HG02938 (cell line): Measurements from ENCODE around the gene KRT3.
"Not testable (repeated sequence)": the region's sequence is repeated elsewhere in the genome, so short reads cannot be mapped to it uniquely, and the experiment has no call there.

ENCODE experiments used
- ATAC-seq: cut with Tn5 transposase; IDR thresholded peaks from one replicate; pipeline ENCODE4 v1.9.1; 2021; ENCODE audit warnings: mild to moderate bottlenecking, moderate library complexity; ENCODE audit not compliant: unreplicated experiment

The KRT3 gene

GRCh38 chr12:52763036-52763659, 32.8 kb downstream of the KRT3 start:
- no peak for ATAC-seq

DNA sequence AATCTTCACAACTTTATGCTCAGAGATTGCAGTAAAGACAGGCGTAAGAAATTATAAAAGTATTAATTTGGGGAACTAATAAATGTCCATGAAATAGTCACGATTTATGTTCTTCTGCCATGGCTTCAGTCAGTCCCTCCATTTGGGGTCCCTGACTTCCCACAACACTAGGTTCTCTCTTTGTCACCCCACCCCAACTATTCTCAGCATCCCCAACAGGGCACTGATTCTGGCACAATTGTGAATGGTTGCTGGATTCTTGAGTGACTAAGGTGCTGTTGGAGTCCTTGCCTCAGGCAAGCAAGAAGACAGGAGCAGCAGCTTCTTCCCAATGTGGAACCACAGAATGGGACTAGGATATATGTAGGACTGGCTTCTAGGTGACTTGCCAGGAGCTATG, 34.1 kb downstream of the KRT3 start:
- ATAC-seq, result no peak

DNA sequence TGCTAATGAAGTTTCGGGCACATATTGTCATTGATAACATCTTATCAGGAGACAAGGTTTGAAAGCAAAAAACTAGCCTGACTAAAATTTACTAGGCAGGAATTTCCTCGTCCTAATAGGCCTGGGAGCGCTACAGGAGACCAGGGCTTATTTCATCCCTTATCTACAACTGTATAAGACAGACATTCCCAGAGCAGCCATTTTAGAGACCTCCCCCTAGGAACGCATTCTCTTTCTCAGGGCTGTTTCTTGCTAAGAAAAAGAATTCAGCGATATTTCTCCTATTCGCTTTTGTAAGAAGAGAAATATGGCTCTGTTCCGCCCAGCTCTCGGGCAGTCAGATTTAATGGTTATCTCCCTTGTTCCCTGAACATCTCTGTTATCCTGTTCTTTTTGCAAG, 34.7 kb downstream of the KRT3 start:
- not testable (repeated sequence) for ATAC-seq

DNA sequence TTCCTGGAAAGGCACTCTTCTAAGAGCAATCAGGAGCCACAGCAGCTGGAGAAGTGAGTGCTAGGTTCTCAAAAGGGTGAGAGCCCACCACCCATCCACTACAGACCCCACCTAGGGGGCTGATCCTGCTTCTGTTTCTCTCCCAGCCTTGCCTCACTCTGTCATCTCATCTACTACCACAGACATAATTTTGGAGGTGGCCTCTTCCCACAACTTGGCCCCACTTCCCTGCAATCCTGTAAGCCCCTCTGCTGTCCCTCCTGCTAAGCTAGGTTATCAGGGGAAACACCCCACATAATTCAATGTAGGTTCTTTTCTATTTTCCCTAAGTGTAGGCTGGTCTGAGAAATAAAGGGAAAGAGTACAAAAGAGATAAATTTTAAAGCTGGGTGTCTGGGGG, 35.3 kb downstream of the KRT3 start:
- no peak for ATAC-seq

- no peak for ATAC-seq
Measured at GRCh38 chr12:52759695-52760094, 36.2 kb downstream of the KRT3 start.

DNA sequence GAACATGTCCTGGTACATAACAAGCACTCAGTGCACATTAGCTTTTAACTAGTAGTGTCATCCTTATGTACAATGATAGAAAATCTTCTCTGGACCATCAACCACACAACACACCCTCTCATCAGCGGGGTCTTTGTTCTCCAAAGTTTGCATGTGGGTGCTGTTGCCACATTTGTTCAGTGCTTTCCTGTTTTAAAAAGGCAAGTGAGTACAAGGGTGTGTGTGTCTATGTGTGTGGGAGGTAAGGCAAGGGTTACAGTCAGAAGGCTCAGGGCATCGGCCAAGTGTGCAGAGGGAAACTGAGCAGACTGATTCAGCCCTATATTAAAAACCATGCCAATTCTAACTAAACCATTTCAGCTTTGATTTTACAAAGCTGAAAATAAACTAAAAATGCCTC, 36.7 kb downstream of the KRT3 start:
- ATAC-seq, result no peak

GRCh38 chr12:52757449-52758176, 38.3 kb downstream of the KRT3 start:
- no peak for ATAC-seq

DNA sequence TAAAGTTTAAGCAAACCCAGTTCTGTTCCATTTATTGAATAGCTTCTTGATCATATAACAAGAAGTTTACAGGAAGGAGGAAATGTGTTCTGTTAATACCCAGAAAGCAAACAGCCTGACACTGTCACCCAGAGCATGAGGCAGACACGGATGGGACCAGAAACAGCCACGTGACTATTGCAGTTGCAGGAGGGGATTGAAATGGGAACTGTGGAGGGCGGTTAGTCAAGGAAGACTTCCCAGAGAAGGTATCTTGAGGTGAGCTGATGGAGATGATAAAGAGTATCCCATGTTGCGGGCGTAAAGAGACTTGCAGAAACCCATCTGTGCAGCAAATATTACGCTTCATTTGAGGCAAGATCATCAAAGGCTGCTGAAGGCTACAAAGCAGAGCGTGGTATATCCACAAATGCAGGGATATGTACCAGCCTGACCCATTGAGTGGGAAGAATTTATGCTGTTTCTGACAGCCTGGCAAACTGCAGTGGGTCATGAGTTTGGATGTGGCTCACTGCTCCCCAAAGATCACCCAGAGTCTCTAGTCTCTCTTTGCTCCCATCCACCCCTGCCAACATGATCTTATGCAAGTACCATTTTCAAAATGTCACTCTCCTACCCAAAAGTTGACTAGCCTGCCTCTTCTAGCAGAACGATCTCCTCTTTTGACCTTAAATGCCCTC, 39.5 kb downstream of the KRT3 start:
- no peak for ATAC-seq

DNA sequence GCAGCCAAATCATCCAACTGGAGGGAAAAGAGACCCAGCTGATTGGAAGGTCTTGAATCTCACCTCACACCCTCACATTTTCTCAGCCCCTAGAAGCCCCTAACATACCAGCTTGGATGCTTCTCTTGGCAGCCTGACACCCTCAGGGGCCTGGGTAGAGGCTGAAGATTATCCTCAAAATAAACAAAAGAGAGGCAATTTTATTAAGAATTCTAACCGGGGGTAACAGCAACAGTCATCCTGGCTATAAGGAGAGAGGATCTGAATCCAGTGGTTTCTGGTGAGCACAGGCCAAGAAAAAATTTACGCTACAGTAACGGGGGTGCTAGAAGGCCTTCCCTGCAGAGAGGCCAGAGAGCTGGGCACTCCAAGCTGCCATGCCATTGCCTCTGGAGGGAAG, 40.4 kb downstream of the KRT3 start:
- ATAC-seq, result no peak

- no peak for ATAC-seq
Measured at GRCh38 chr12:52754135-52754534, 41.8 kb downstream of the KRT3 start.

- ATAC-seq, result no peak
Measured at GRCh38 chr12:52753283-52753682, 42.6 kb downstream of the KRT3 start.

DNA sequence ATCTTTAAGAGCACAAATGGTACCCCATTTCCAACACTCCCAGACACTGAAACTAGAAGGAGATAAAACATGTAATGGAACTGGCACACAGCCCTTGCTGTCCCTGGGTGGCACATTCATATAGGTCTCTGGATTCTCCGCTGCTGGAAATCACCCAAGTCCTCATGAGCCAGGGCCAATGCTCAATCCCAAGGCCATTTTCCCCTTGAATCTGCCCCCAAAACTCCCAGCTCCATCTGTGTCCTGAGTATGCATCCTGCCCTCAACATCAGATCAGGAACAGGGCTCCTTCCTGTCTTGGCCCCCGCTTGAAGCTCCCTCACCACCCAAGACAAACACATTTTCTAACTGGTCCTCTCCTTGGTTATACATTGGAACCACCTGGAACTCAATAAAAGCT, 43.4 kb downstream of the KRT3 start:
- no peak for ATAC-seq

DNA sequence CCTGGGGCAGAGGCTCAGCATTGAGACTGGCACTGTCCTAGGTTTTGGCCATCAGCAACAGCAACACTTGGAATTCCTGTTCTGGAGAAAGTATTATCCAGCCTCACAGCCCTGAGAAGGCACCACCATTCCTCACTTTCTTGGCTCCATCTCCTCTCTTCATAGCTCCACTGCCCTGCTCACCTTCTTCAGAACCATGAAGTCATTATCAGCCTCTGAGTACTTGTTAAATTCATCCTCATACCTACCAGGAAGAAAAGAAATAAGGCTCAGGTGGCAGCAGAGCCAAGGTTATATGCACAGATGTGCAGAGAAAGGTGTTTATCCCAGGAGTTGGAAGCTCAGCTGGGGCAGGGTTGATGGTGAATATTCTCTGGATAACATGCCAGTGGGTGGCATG, 44.1 kb downstream of the KRT3 start:
- no peak for ATAC-seq

- ATAC-seq, result not testable (repeated sequence)
Measured at GRCh38 chr12:52750532-52750931, 45.4 kb downstream of the KRT3 start.

DNA sequence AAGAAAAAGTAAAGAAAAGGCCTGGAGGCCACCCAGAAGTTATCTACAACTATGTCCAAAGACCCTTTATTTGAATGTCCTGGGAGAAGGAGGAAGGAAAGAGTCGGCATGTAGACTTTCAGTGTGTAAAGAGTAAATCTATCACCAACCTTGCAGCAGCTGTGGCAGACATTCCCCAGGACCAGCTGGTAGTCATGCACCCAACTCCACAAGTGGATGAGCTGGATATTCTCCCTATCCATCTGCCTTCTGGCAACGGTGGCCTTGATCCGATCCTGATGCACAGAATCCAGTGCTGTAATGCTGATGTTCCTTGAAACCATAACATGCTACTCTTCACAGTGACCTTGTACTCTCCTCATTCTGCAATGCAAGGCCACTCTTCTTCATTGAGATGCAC, 46.1 kb downstream of the KRT3 start:
- no peak for ATAC-seq

DNA sequence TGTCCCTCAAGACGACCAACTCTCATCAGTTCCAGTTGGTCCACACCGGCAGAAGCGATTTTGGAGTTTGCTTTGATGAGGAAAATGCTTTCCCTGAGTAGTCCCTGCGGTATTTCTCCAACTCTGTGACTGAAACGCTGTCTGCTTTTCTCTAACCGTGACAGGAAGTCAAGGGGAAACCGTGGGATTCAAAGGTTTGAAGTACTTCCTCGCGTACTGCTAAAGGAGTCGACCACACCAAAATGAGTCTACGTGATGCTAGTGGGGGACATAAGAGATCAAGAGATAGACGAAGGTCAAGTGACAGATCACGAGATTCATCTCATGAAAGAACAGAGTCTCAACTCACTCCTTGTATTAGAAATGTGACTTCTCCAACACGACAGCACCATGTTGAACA, 47.3 kb downstream of the KRT3 start:
- ATAC-seq, result no peak

DNA sequence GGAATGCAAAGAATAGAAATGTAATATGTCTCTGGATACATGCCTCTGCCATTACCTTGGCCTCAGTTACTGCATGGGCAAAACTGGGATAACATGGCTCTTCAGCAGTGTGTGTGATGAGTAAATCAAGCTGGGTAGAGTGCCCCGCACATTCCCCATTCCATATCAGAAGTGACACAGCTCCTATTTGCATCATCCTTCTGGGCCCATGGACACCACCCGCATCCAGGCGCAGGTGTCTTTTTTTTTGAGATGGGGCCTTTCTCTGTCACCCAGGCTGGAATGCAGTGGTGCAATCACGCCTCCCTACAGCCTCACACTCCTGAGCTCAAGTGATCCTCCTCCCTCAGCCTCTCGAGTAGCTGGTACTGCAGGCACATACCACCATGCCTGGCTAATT, 50.4 kb downstream of the KRT3 start:
- ATAC-seq, result no peak

GRCh38 chr12:52744493-52745156, 51.3 kb downstream of the KRT3 start:
- ATAC-seq, result no peak

- ATAC-seq, result no peak
Measured at GRCh38 chr12:52742822-52743457, 53.0 kb downstream of the KRT3 start.

GRCh38 chr12:52742196-52742580, 53.7 kb downstream of the KRT3 start:
- no peak for ATAC-seq
